GM23248 (cell line): ENCODE measurements around the gene RPS10. TPM values are rescaled to one million over a fixed set of nuclear protein-coding genes. Genes with fewer than 3 reads are reported as not detected.

ENCODE experiments used
- DNase-seq: peaks from one replicate; pipeline ENCODE4 v3.0.0-alpha.2; 2015
- H2AFZ ChIP-seq: fragments of 200-600 bp; sonication (generic); 2 replicates; pipeline ENCODE4 v1.6.1; 2016; ENCODE audit warnings: antibody characterized with exemption
- H3F3A ChIP-seq: fragments of 200-600 bp; sonication (generic); 2 replicates; pipeline ENCODE4 v1.6.1; 2016; ENCODE audit warnings: mild to moderate bottlenecking, antibody characterized with exemption, mixed run types; ENCODE audit not compliant: insufficient read depth
- H3K27ac ChIP-seq: fragments of 200-600 bp; sonication (generic); 2 replicates; pipeline ENCODE4 v1.5.1; 2016; ENCODE audit warnings: mild to moderate bottlenecking
- H3K27me3 ChIP-seq: fragments of 200-600 bp; sonication (generic); replicated peaks from 2 replicates; pipeline ENCODE4 v1.6.1; 2016; ENCODE audit warnings: mild to moderate bottlenecking; ENCODE audit not compliant: insufficient read depth
- H3K36me3 ChIP-seq: fragments of 200-600 bp; sonication (generic); 2 replicates; pipeline ENCODE4 v1.6.1; 2016; ENCODE audit warnings: low read depth, mild to moderate bottlenecking
- H3K4me1 ChIP-seq: fragments of 200-600 bp; sonication (generic); 2 replicates; pipeline ENCODE4 v1.6.1; 2016; ENCODE audit warnings: mild to moderate bottlenecking; ENCODE audit not compliant: insufficient read depth
- H3K4me2 ChIP-seq: fragments of 200-600 bp; sonication (generic); one replicate; pipeline ENCODE4 v1.6.1; 2016; ENCODE audit warnings: mild to moderate bottlenecking; ENCODE audit not compliant: unreplicated experiment
- H3K4me3 ChIP-seq: fragments of 200-600 bp; sonication (generic); 2 replicates; pipeline ENCODE4 v1.5.1; 2016; ENCODE audit warnings: mild to moderate bottlenecking
- H3K79me2 ChIP-seq: fragments of 200-600 bp; sonication (generic); 2 replicates; pipeline ENCODE4 v1.6.1; 2016; ENCODE audit warnings: mild to moderate bottlenecking; ENCODE audit not compliant: insufficient read depth
- H3K9ac ChIP-seq: fragments of 200-600 bp; sonication (generic); 2 replicates; pipeline ENCODE4 v1.6.1; 2016; ENCODE audit warnings: mild to moderate bottlenecking
- H3K9me2 ChIP-seq: fragments of 200-600 bp; sonication (generic); 2 replicates; pipeline ENCODE4 v1.6.1; 2016; ENCODE audit warnings: mixed run types, mild to moderate bottlenecking, moderate library complexity; ENCODE audit not compliant: insufficient read depth
- H3K9me3 ChIP-seq: fragments of 200-600 bp; sonication (generic); one replicate; pipeline ENCODE4 v1.6.1; 2017; ENCODE audit warnings: low read depth
- H4K20me1 ChIP-seq: fragments of 200-600 bp; sonication (generic); 2 replicates; pipeline ENCODE4 v1.6.0; 2016; ENCODE audit not compliant: insufficient read depth
- EZH2 ChIP-seq: fragments of 200-600 bp; sonication (generic); IDR thresholded peaks from 2 replicates; pipeline ENCODE4 v1.6.1; 2018; ENCODE audit warnings: antibody characterized with exemption, mild to moderate bottlenecking; ENCODE audit not compliant: insufficient read depth, poor library complexity, severe bottlenecking
- EZH2phosphoT487 ChIP-seq: fragments of 200-600 bp; sonication (generic); IDR thresholded peaks from 2 replicates; pipeline ENCODE4 v1.6.1; 2018; ENCODE audit warnings: antibody characterized with exemption, moderate library complexity, mild to moderate bottlenecking, low read depth; ENCODE audit not compliant: insufficient read depth
- WGBS, 2 experiments: methylation state at CpG; one replicate each; pipeline ENCODE4 v1.1.6; 2015 to 2017; ENCODE audit warnings: low lambda C conversion rate in 2 of 2, low coverage in 1 of 2; ENCODE audit errors: missing lambda C conversion rate in 2 of 2; 5-methylcytosine and 5-hydroxymethylcytosine counted together
- in situ Hi-C: fragments of 300-500 bp; cut with MboI; formaldehyde crosslinking; loops from 2 replicates; pipeline ENCODE4 v1.15.0; 2020
- polyA plus RNA-seq: library from polyadenylated mRNA; unstranded; fragments of >200 nt; fragmentation: Nextera tagmentation; extraction: Ambion mirVana; gene quantifications from 2 replicates; pipeline ENCODE4 v1.2.1, GENCODE V29; 2016
- total RNA-seq: library from RNA; depleted of rRNA; stranded (reverse); fragments of >200 nt; shearing (Covaris generic); gene quantifications from 2 replicates; pipeline ENCODE4 v1.2.3, GENCODE V29; 2014

RPS10 gene
- total and polyA plus RNA-seq, 2 experiments from 2014 or later: 596 to 2,539 TPM

DNA sequence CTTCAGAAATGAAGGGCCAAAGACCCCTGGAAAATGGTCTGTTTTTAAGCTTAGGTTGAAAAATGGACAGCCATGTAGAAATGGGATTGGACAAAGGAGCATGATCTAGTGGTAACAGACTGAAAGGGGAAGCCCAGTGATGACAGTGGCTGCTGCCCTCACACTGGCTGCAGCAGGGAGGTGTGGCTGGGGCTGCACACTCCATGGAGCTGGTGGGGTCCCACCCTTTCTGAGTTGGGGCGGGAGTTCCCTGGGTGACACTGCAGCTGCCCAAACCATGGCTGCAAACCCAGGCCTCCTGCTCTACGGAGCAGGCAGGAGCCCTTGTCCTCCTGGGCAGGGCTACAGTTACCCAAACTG, 31.5 kb upstream of the RPS10 start:
- Histone ChIP-seq H3K4me1 (no peaks in the 10 kb centered on the region), H2AFZ (no peak overlapping the region), H3K9me3 (no peaks in the 10 kb centered on the region), H3K9ac (no peak overlapping the region), H3K27ac (no peak overlapping the region), H3F3A (no peaks in the 10 kb centered on the region), H4K20me1 (no peaks in the 10 kb centered on the region), H3K9me2 (no peaks in the 10 kb centered on the region), H3K4me2 (no peak overlapping the region), H3K4me3 (no peak overlapping the region), H3K79me2 (no peaks in the 10 kb centered on the region), H3K36me3 (no peaks in the 10 kb centered on the region), H3K27me3 (no peaks in the 10 kb centered on the region)
- 28 to 30% methylated on average over 2 of the region's 2 CpGs for WGBS, 2 experiments
- in situ Hi-C loops: no loop called here
- no peak for DNase-seq
- TF ChIP-seq EZH2phosphoT487: no peak
- TF ChIP-seq EZH2: no peak

DNA sequence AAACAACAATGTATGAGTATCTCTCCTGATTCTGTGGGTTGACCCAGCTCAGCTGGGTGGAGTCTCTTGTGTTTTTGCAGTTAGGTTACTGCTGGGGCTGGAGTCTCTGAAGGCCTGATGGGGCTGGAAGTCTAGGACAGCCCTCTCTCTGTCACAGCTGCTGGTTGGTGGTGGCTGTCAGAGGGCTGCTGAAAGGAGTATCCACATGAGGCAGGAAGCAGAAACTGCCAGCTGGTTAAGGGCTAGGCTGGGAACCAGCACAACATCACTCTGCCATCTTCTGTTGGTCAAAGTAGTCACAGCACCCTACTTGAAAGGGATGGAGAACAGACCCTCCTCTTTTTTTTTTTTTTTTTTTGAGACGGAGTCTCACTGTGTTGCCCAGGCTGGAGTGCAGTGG, 30.0 kb upstream of the RPS10 start:
- Histone ChIP-seq H3K79me2 (no peaks in the 10 kb centered on the region), H3K9ac (no peak overlapping the region), H3K9me2 (no peaks in the 10 kb centered on the region), H3K9me3 (no peaks in the 10 kb centered on the region), H3K4me2 (no peak overlapping the region), H3K36me3 (no peaks in the 10 kb centered on the region), H3K4me3 (no peak overlapping the region), H2AFZ (no peak overlapping the region), H3K27me3 (no peaks in the 10 kb centered on the region), H3K4me1 (no peaks in the 10 kb centered on the region), H4K20me1 (no peaks in the 10 kb centered on the region), H3K27ac (no peak overlapping the region), H3F3A (no peaks in the 10 kb centered on the region)
- no peak for TF ChIP-seq EZH2
- no peak for TF ChIP-seq EZH2phosphoT487
- WGBS, 2 experiments: 90 to 93% methylated on average over 1 of the region's 1 CpG
- DNase-seq: no peak
- in situ Hi-C loops: no loop called here

DNA sequence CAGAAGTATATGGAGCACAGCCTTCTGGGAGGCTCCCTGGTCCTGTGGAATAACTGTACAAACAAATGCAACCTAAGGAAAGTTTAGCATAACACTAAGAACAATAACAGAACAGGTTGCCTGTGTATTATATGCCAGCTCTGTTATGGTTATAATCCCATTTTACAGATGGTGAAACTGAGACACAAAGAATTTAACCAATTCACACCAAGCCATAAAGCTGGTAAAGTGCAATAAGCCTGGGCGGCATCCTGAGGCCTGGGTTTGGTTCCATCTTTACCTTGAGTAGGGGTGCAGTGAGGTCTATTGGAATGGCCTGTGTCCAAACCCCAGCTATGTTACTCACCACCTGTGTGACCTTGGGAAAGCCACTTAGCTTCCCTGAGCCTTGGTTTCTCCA, 25.3 kb upstream of the RPS10 start:
- in situ Hi-C loops: no loop called here

DNA sequence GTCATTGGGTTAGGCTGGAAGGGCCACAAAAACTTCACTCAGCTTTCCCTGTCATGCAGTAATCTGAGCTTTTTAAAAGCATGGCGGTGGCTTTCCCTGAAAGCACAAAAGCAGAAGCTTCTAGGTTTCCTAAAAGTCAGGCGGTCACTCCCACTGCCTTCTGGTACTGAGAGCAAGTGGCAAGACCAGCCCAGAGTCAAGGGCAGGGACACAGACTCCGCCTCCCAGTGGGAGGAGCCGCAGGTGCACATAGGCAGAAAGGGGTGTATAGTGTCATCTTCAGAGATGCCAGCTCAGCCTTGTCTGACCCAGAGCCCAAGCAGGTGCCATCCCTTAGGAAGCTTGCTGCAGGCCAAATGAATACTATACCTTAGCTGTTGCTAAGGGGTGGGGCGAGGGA, 22.0 kb upstream of the RPS10 start:
- Histone ChIP-seq H3K27me3 (no peaks in the 10 kb centered on the region), H3K27ac (no peak overlapping the region), H4K20me1 (no peaks in the 10 kb centered on the region), H3K4me1 (no peaks in the 10 kb centered on the region), H3F3A (no peaks in the 10 kb centered on the region), H3K9me2 (no peaks in the 10 kb centered on the region), H3K36me3 (no peaks in the 10 kb centered on the region), H3K9ac (no peak overlapping the region), H2AFZ (no peak overlapping the region), H3K79me2 (no peaks in the 10 kb centered on the region), H3K4me2 (no peak overlapping the region), H3K4me3 (no peak overlapping the region), H3K9me3 (no peaks in the 10 kb centered on the region)
- 39 to 44% methylated on average over 5 of the region's 5 CpGs for WGBS, 2 experiments
- in situ Hi-C loops: no loop called here
- no peak for DNase-seq
- TF ChIP-seq EZH2phosphoT487 (no peak), EZH2 (no peak)

More for the DNA sequence above, 25.3 kb upstream of the RPS10 start:
- Histone ChIP-seq H3K9ac (no peak overlapping the region), H3K79me2 (no peaks in the 10 kb centered on the region), H3K9me2 (no peaks in the 10 kb centered on the region), H3K4me1 (no peaks in the 10 kb centered on the region), H3K27ac (no peak overlapping the region), H3K9me3 (no peaks in the 10 kb centered on the region), H3F3A (no peaks in the 10 kb centered on the region), H4K20me1 (no peaks in the 10 kb centered on the region), H3K36me3 (no peaks in the 10 kb centered on the region), H3K4me2 (no peak overlapping the region), H2AFZ (no peak overlapping the region), H3K4me3 (no peak overlapping the region), H3K27me3 (no peaks in the 10 kb centered on the region)
- no peak for TF ChIP-seq EZH2
- no peak for TF ChIP-seq EZH2phosphoT487
- no peak for DNase-seq
- 81 to 88% methylated on average over 1 of the region's 1 CpG for WGBS, 2 experiments

DNA sequence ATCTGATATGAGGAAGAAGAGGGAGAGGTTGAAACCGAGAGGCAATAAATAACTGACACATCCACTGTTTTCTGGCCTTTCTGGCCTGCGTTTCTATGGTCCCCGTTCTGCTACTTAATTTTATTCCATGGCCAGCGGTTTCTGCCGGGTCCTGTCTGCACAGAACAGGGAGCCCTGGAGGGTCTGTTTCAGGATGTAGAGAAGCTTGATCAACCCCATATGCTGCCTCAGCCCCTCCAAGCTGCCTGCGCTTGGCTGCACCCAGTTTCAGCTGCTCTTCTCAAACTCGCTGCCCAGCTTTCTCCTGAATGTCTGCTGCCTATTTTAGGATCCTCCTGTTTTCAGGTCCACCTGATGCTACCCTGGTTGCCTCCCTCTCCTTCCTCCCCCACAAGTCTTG, 21.5 kb upstream of the RPS10 start:
- no peak for DNase-seq
- Histone ChIP-seq H2AFZ (no peak overlapping the region), H4K20me1 (no peaks in the 10 kb centered on the region), H3K4me2 (no peak overlapping the region), H3K27me3 (no peaks in the 10 kb centered on the region), H3K9me2 (no peaks in the 10 kb centered on the region), H3K27ac (no peak overlapping the region), H3K9ac (no peak overlapping the region), H3K9me3 (no peaks in the 10 kb centered on the region), H3F3A (no peaks in the 10 kb centered on the region), H3K36me3 (no peaks in the 10 kb centered on the region), H3K4me1 (no peaks in the 10 kb centered on the region), H3K4me3 (no peak overlapping the region), H3K79me2 (no peaks in the 10 kb centered on the region)
- WGBS, 2 experiments: 36 to 40% methylated on average over 7 of the region's 7 CpGs
- TF ChIP-seq EZH2phosphoT487 (no peak), EZH2 (no peak)
- in situ Hi-C loops: no loop called here
